ENCODE results near the gene SH2D6. TPM values are rescaled to one million over a fixed set of nuclear protein-coding genes. Genes with fewer than 3 reads are reported as not detected.

Gene SH2D6
- total RNA-seq, 1 donor from 2014 or later = not detected

GRCh38 chr2:85434696-85435095, 16.2 kb downstream of the SH2D6 start:
- no peak for FAIRE-seq
- H3K27me3 ChIP-seq (ENCODE audit: control insufficient read depth, insufficient read depth, low read length) = no peaks in the 10 kb centered on the region
- no peak overlapping the region for H3K4me3 ChIP-seq (ENCODE audit: low read depth, low read length)
- TF ChIP-seq, protein P1, sequence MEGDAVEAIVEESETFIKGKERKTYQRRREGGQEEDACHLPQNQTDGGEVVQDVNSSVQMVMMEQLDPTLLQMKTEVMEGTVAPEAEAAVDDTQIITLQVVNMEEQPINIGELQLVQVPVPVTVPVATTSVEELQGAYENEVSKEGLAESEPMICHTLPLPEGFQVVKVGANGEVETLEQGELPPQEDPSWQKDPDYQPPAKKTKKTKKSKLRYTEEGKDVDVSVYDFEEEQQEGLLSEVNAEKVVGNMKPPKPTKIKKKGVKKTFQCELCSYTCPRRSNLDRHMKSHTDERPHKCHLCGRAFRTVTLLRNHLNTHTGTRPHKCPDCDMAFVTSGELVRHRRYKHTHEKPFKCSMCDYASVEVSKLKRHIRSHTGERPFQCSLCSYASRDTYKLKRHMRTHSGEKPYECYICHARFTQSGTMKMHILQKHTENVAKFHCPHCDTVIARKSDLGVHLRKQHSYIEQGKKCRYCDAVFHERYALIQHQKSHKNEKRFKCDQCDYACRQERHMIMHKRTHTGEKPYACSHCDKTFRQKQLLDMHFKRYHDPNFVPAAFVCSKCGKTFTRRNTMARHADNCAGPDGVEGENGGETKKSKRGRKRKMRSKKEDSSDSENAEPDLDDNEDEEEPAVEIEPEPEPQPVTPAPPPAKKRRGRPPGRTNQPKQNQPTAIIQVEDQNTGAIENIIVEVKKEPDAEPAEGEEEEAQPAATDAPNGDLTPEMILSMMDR (IDR thresholded peaks at IDR 0.05; ENCODE audit: insufficient read depth, low read length, severe bottlenecking) = no peak
- no peak for DNase-seq (ENCODE audit: low read depth)
- H3K36me3 ChIP-seq (ENCODE audit: control insufficient read depth, insufficient read depth, low read length) = no peaks in the 10 kb centered on the region

GRCh38 chr2:85435220-85435958, 16.9 kb downstream of the SH2D6 start:
- H3K27me3 ChIP-seq (ENCODE audit: control insufficient read depth, insufficient read depth, low read length) = no peaks in the 10 kb centered on the region
- FAIRE-seq (no peak), DNase-seq (ENCODE audit: low read depth) (no peak)
- no peak overlapping the region for H3K4me3 ChIP-seq (ENCODE audit: low read depth, low read length)
- no peaks in the 10 kb centered on the region for H3K36me3 ChIP-seq (ENCODE audit: control insufficient read depth, insufficient read depth, low read length)
- TF ChIP-seq, protein P1 (IDR thresholded peaks at IDR 0.05; ENCODE audit: insufficient read depth, low read length, severe bottlenecking) = no peak

GRCh38 chr2:85435981-85436835, 17.7 kb downstream of the SH2D6 start:
- TF ChIP-seq, protein P1 (IDR thresholded peaks at IDR 0.05; ENCODE audit: insufficient read depth, low read length, severe bottlenecking) = no peak
- DNase-seq (ENCODE audit: low read depth) = no peak
- no peak overlapping the region for H3K4me3 ChIP-seq (ENCODE audit: low read depth, low read length)
- H3K27me3 ChIP-seq (ENCODE audit: control insufficient read depth, insufficient read depth, low read length) = no peaks in the 10 kb centered on the region
- H3K36me3 ChIP-seq (ENCODE audit: control insufficient read depth, insufficient read depth, low read length) = no peaks in the 10 kb centered on the region
- FAIRE-seq = no peak

DNA sequence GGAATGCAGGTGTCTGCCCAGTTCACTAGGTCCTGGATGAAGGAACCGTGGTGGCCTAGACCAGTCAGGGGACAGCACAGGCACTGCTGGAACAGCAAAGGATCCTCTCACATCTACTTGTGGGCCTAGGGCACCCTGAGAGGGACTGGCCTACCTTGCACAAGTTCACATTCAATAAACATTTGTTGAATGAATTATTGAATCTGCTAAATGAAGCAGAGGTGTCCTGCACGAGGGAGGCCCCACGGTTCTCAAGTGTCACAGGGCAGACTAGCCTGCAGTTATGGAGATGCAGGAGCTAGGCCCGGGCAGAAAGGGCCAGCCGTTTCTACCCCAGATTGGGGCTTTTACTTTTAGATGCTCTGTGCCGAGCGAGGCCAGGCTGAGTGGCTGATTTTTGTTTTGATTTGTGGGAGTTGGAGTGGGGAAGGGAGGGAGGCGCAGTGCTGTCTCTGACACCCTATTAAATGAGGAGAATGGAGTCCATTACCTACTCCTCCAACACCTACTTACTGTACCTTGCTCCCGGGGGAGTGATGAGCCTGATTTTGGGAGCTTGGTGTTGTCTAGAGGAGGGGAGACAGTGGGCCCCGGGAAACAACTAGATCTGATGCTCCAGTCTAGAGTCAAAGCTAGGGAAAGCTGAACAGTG, 18.4 kb downstream of the SH2D6 start:
- no peaks in the 10 kb centered on the region for H3K36me3 ChIP-seq (ENCODE audit: control insufficient read depth, insufficient read depth, low read length)
- TF ChIP-seq, protein P1 (IDR thresholded peaks at IDR 0.05; ENCODE audit: insufficient read depth, low read length, severe bottlenecking) = no peak
- no peak overlapping the region for H3K4me3 ChIP-seq (ENCODE audit: low read depth, low read length)
- DNase-seq (ENCODE audit: low read depth) = no peak
- FAIRE-seq = no peak
- no peaks in the 10 kb centered on the region for H3K27me3 ChIP-seq (ENCODE audit: control insufficient read depth, insufficient read depth, low read length)

DNA sequence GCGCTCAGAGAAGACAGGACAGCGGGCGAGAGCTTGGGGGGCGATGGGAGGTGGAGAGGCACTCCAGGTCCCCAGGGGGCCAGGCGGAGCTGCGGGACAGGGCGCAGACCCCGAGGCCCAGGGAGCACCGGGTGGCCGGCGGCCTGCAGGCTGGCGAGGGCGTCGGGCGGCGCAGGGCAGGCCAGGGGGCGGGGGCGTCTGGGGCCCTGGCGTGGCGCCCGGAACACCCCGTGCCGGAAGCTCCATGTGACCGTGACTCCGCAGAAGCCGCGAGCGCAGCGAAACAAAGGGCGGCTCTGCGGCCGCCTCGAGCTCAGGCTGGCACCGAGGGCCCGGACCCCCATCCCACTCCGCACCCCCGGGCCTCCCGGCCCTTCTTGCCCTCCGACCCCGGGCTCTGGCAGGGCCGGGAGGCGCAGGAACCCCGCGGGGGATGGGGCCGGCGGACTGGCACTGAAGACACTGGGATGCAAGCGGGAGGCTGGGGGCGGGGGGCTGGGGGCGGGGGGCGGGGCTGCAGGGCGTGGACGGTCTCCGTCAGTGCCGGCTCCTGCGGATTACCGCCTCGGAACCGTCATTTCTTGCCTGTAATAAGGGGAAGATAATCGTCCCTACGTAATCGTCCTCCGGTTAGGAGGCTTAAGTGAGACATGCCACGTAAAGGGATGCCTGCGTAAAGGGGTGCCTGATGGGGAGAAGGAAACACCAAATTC, 19.1 kb downstream of the SH2D6 start:
- Histone ChIP-seq H3K27me3 (ENCODE audit: control insufficient read depth, insufficient read depth, low read length) (no peaks in the 10 kb centered on the region), H3K4me3 (ENCODE audit: low read depth, low read length) (peak overlapping the region; percentile 26), H3K36me3 (ENCODE audit: control insufficient read depth, insufficient read depth, low read length) (no peaks in the 10 kb centered on the region)
- FAIRE-seq (no peak), DNase-seq (ENCODE audit: low read depth) (peak; percentile 58)
- TF ChIP-seq, protein P1 (IDR thresholded peaks at IDR 0.05; ENCODE audit: insufficient read depth, low read length, severe bottlenecking) = no peak
